BE2C (cell line): Measurements from ENCODE around the gene ADCK1.
"Not testable (repeated sequence)": the region's sequence is repeated elsewhere in the genome, so short reads cannot be mapped to it uniquely, and the experiment has no call there.

Source experiments
- DNase-seq: peaks from one replicate; pipeline ENCODE4 v3.0.0-alpha.2; 2020
- H3K27me3 ChIP-seq: fragments of 250-450 bp; sonication (Bioruptor Pico); 2 replicates; pipeline ENCODE4 v1.5.1; 2020; ENCODE audit warnings: mild to moderate bottlenecking
- H3K36me3 ChIP-seq: fragments of 250-450 bp; sonication (Bioruptor Pico); 2 replicates; pipeline ENCODE4 v1.5.1; 2020; ENCODE audit warnings: mild to moderate bottlenecking
- H3K4me1 ChIP-seq: fragments of 250-450 bp; sonication (Bioruptor Pico); 2 replicates; pipeline ENCODE4 v1.5.1; 2020
- H3K4me3 ChIP-seq: 2 replicates; pipeline ENCODE4 v1.5.1; 2011; ENCODE audit warnings: low read depth, low read length
- H3K9me3 ChIP-seq: fragments of 250-450 bp; sonication (Bioruptor Pico); 2 replicates; pipeline ENCODE4 v1.5.1; 2020
- TF ChIP-seq, protein P1 (sequence below): IDR thresholded peaks from 2 replicates; pipeline ENCODE4 v1.5.1; 2012; ENCODE audit warnings: mild to moderate bottlenecking, low read depth, low read length

The ADCK1 gene

DNA sequence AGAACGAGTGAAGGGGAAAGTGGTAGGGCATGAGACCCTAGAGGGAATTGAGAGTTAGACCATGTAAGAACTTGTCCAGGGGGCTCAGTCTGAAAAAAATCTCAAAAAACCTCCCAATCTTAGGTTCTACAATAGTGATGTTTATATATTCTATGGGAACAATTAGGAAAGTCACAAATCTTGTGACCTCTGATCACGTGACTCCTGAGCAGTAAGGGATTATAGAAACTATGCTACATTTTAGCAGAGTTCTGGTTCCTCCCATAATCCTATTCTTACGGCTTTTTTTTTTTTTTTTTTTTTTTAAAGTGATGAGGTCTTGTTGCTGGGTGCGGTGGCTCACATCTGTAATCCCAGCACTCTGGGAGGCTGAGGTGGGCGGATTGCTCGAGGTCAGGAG, 5.8 kb downstream of the ADCK1 start:
- H3K9me3 ChIP-seq, result no peaks in the 10 kb centered on the region
- TF ChIP-seq, protein P1, sequence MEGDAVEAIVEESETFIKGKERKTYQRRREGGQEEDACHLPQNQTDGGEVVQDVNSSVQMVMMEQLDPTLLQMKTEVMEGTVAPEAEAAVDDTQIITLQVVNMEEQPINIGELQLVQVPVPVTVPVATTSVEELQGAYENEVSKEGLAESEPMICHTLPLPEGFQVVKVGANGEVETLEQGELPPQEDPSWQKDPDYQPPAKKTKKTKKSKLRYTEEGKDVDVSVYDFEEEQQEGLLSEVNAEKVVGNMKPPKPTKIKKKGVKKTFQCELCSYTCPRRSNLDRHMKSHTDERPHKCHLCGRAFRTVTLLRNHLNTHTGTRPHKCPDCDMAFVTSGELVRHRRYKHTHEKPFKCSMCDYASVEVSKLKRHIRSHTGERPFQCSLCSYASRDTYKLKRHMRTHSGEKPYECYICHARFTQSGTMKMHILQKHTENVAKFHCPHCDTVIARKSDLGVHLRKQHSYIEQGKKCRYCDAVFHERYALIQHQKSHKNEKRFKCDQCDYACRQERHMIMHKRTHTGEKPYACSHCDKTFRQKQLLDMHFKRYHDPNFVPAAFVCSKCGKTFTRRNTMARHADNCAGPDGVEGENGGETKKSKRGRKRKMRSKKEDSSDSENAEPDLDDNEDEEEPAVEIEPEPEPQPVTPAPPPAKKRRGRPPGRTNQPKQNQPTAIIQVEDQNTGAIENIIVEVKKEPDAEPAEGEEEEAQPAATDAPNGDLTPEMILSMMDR, result no peak
- DNase-seq, result no peak

DNA sequence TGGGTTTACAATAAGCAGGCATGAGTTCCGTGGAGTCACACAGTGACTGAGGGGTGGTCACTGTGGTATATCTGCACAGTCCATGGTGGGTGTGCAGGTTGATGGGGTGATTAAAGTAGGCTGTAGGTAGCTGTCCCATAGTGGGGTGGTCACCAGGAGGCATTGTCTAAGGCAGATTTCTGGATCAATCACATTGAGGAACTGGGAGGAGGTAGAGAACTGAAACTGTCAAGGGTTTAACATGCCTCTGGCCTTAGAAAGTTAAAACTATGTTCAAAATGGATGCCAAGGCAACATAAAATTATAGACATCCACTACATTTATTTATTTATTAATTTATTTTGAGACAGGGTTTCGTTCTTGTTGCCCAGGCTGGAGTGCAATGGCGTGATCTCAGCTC, 8.3 kb downstream of the ADCK1 start:
- no peaks in the 10 kb centered on the region for H3K36me3 ChIP-seq
- H3K4me3 ChIP-seq, result no peak overlapping the region
- H3K4me1 ChIP-seq, result no peaks in the 10 kb centered on the region
- DNase-seq, result no peak
- TF ChIP-seq, protein P1, result no peak
- no peaks in the 10 kb centered on the region for H3K27me3 ChIP-seq
- H3K9me3 ChIP-seq, result no peaks in the 10 kb centered on the region

More for the DNA sequence above, 5.8 kb downstream of the ADCK1 start:
- Histone ChIP-seq H3K27me3 (no peaks in the 10 kb centered on the region), H3K4me3 (no peak overlapping the region), H3K4me1 (no peaks in the 10 kb centered on the region), H3K36me3 (no peaks in the 10 kb centered on the region)

DNA sequence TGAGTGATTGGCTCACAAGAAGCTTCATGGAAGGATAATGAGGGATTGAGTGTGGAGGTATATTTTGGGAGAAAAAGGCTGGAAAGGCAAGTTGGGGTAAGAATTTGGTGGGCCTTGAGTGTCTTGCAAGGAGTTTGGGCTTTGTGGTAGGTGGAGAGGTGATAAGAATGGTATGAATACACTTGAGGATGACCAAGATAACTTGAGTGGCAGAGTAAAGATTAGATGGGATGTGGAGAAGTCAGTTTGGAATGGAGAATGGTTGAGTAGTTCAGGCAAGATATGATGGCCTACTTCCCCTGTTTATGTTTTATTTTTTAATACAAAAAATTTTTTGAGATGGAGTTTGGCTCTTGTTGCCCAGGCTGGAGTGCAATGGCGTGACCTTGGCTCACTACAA, 9.1 kb downstream of the ADCK1 start:
- no peaks in the 10 kb centered on the region for H3K36me3 ChIP-seq
- H3K4me1 ChIP-seq, result no peaks in the 10 kb centered on the region
- H3K4me3 ChIP-seq, result no peak overlapping the region
- TF ChIP-seq, protein P1, result no peak
- no peaks in the 10 kb centered on the region for H3K27me3 ChIP-seq
- DNase-seq, result no peak
- H3K9me3 ChIP-seq, result no peaks in the 10 kb centered on the region

DNA sequence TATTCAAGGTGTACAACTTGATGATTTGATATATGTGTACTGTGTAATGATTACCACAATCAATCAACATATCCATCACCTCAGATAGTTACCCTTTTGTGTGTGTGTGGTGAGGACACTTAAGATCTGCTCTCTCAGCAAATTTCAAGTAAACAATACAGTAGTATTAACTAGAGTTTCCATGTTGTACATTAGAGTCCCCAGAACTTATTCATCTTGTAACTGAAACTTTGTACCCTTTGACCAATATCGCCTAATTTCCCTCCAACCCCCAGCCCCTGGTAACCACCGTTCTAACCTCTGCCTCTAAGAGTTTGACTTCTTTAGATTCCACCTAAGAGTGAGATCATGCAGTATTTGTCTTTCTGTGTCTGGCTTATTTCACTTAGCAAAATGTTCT, 12.1 kb downstream of the ADCK1 start:
- Histone ChIP-seq H3K9me3 (no peaks in the 10 kb centered on the region), H3K27me3 (no peaks in the 10 kb centered on the region), H3K4me1 (no peaks in the 10 kb centered on the region), H3K4me3 (no peak overlapping the region), H3K36me3 (no peaks in the 10 kb centered on the region)
- DNase-seq, result no peak
- TF ChIP-seq, protein P1, result no peak

DNA sequence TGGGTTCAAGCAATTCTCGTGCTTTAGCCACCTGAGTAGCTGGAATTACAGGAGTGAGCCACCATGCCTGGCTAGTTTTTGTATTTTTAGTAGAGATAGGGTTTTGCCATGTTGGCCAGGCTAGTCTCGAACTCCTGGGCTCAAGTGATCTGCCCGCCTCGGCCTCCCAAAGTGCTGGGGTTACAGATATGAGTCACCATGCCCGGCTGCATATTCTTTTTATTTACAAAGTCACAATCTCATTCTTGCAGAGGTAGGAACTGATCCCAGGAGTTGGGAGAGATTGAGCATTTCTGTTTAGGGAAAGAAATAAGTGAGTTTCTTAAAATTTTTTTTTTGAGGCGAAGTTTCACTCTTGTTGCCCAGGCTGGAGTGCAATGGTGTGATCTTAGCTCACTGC, 12.8 kb downstream of the ADCK1 start:
- not testable (repeated sequence) for H3K4me1 ChIP-seq, H3K36me3 ChIP-seq, DNase-seq, H3K4me3 ChIP-seq, H3K9me3 ChIP-seq, H3K27me3 ChIP-seq

DNA sequence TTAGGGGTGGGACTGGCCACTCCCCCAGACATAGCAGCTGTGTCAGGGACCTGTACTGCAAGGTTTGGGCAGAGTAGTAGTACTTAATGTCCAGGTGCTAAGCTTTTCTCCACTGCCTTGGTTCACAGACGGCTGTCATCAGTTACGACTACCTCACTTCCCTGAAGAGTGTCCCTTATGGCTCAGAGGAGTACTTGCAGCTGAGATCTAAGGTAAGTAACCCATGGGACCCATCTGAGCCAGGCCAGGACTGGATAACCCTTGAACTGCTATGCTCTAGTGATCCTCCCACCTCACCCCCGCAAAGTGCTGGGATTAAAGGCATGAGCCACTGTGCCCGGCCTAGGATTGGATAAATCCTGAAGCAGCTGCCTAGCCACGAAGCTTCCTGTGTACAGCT, 22.4 kb downstream of the ADCK1 start:
- H3K36me3 ChIP-seq, result peaks cover 2% of the 10 kb centered on the region; the same call in 1 of the 2 replicates
- no peaks in the 10 kb centered on the region for H3K4me1 ChIP-seq
- no peaks in the 10 kb centered on the region for H3K27me3 ChIP-seq
- no peaks in the 10 kb centered on the region for H3K9me3 ChIP-seq
- DNase-seq, result no peak
- TF ChIP-seq, protein P1, result no peak
- H3K4me3 ChIP-seq, result no peak overlapping the region

DNA sequence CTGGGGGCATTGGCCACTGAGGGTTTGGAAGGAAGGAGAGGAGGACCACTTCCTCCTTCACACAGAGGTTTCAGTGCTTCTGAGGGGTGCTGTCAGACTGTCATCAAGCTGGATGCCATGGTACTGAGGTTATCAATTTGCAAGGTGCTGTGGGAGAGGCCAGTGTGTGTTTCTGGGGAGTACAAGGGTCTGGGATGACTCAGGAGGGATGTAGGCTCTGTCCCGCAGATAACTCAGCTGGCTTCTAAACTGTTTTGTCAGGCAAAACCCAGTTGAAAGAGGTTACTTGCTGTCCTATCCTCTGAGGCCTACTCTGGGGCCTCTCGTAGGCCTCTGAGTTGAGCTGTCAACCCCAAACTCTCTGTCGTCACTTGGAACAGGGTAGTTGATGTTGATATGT, 22.8 kb downstream of the ADCK1 start:
- Histone ChIP-seq H3K4me3 (no peak overlapping the region), H3K27me3 (no peaks in the 10 kb centered on the region), H3K4me1 (no peaks in the 10 kb centered on the region), H3K9me3 (no peaks in the 10 kb centered on the region), H3K36me3 (peaks cover 2% of the 10 kb centered on the region; the same call in 1 of the 2 replicates)
- TF ChIP-seq, protein P1, result no peak
- DNase-seq, result no peak
